Pancreas (tissue), 10 donors: Measurements from ENCODE around the gene CHRNA1. TPM values are rescaled to one million over a fixed set of nuclear protein-coding genes. Genes with fewer than 3 reads are reported as not detected.
A peak's percentile ranks its signal among the peaks of the same experiment; 100 is the strongest.

ENCODE experiments used
- ATAC-seq, 4 donors: fragments of 200-7000 bp; cut with Tn5 transposase; one replicate each; pipeline versions ENCODE4 v1.8.0 to v1.9.1; 2020; ENCODE audit warnings: mild to moderate bottlenecking in 4 of 4, moderate library complexity in 4 of 4
- DNase-seq, 6 donors: peaks; one replicate each; pipeline ENCODE4 v3.0.0-alpha.2; 2020
- FAIRE-seq: peaks from 2 replicates; lab custom pipeline; 2012; peaks lifted over from hg19 to GRCh38; lab: Jason Lieb, UNC
- H3K27ac ChIP-seq, 4 donors: fragments of 200-600 bp; sonication (generic); 1 replicate in 3 of 4; 2 replicates in 1 of 4; pipeline versions ENCODE4 v1.5.0 to v1.8.0; 2020
- H3K27me3 ChIP-seq, 4 donors: fragments of 200-600 bp; one replicate each; pipeline ENCODE4 v1.8.0; 2021
- H3K36me3 ChIP-seq, 3 donors: fragments of 200-600 bp; sonication (generic) in 1 of 3; one replicate each; pipeline versions ENCODE4 v1.5.0 to v1.8.0; 2020 to 2021
- H3K4me1 ChIP-seq, 3 donors: fragments of 200-600 bp; one replicate each; pipeline ENCODE4 v1.8.0; 2021
- H3K4me3 ChIP-seq, 4 donors: fragments of 200-600 bp; sonication (generic) in 2 of 4; one replicate each; pipeline versions ENCODE4 v1.5.0 to v1.8.0; 2020 to 2021
- H3K9me3 ChIP-seq, 4 donors: fragments of 200-600 bp; one replicate each; pipeline ENCODE4 v1.8.0; 2021
- WGBS, 2 donors: extraction: QIAGEN DNeasy Blood & Tissue Kit; methylation state at CpG; one replicate each; pipeline ENCODE4 v1.1.7; 2013; 5-methylcytosine and 5-hydroxymethylcytosine counted together
- intact Hi-C, 3 donors: fragments of 100-400 bp; cut with DNase I; formaldehyde crosslinking; loops; one replicate each; pipeline versions ENCODE4 v1.11.1 to v1.14.2; 2022
- polyA plus RNA-seq, 2 donors: library from polyadenylated mRNA; stranded (reverse); fragments of 200-250 nt; gene quantifications; one replicate each; pipeline ENCODE4 v1.2.3, GENCODE V29; 2013
- total RNA-seq, 6 donors: library from RNA; stranded (reverse); fragmentation: NEBNext Ultra II Directional in 4 of 6; extraction: Animal tissue kit (Norgen Biotek cat#: 25700) in 4 of 6; gene quantifications; one replicate each; pipeline versions ENCODE4 v1.2.1 to v1.2.4, GENCODE V29; 2021 to 2023
- TF ChIP-seq, protein P1 (sequence below), 4 donors: fragments of 200-600 bp; sonication (generic) in 3 of 4; IDR thresholded peaks; one replicate each; pipeline versions ENCODE4 v1.5.0 to v1.8.0; 2021; ENCODE audit warnings: antibody characterized with exemption in 4 of 4
- donor health status: healthy with polysubstance abuse.
- donor health status: DM: no; HTN: no; CAD: no; lungs with moderate emphysema.
- donor health status: DM: no; HTN: no; CAD: no.
- donor health status: control.
- donor health status: control.
- donor health status: Bipolar disorder and iron deficiency.
- donor health status: DM: yes; HTN: yes; CAD: no.
- donor health status: DM: no; HTN: no; CAD: no.
- donor health status: DM: no; HTN: no; CAD: no.
- donor health status: DM: yes; HTN: yes; CAD: no.

The CHRNA1 gene
- total RNA-seq = under 1 TPM in 2 of 6 donors, not detected in 4; 0.12 to 0.14 TPM
- under 1 TPM in 1 of 2 donors, not detected in 1; 0.14 TPM for polyA plus RNA-seq

DNA sequence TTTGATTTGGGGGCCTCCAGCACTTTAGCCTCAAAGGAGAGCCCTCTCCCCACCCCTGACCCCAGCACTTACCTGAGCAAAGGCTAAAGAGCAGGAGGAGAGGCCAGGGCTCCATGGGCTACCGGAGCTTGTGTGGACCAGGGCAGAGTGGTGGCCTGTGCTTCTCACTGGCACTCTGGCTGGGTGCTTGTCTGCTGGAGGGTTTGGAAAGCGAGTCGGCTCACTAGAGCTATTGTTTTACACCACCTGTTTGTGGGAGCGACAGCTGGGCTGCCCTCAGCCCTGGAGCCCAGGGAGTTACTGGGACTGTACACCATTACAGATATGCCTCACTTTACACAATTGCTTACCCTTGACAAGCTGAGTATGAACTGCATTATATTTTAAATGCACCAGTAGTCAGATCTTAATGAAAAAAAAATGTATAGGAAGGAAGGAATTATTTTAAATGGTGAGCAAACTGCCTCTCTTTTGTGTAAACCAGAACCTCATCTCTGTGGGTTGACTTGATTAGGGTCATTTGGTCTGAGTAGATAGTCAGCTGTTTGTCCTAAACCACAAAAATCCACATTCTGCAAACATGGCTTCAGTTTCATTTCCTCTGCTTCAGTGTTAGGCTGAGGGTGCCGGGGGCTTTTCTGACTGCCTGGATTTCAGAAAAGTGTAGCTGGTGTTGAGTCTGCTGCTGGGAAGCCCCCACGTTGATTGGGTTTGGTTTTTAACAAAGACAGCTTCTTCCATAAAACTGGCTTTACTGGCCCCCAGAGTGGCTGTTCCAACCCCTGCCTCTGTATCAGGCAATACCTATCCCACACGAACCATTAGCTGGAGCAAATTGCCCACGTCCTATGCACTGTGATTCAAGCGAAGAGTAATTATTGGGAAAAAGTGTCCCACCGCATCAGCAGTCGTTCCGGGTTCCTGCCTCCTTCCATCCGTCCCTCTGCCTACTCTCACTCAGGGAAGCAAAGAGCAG, at the start of gene CHRNA1:
Gene CHRNA1, minus strand, starts transcription at position 193 of the 976 bp plus-strand sequence. Its CDS starts 78 bp downstream, at position 115.
- Histone ChIP-seq H3K4me3 (no peak within 1 kb of the TSS), H3K9me3 (no peaks in the 10 kb centered on the region), H3K27ac (no peak within 1 kb of the TSS), H3K27me3 (no peaks in the 10 kb centered on the region), H3K36me3 (no peaks in the 10 kb centered on the region), H3K4me1 (no peaks in the 10 kb centered on the region)
- intact Hi-C loops = loop anchor here in 1 of 3 donors (5.0 kb wide), 1 partner anchor 223 kb away; no protein-coding TSS in a partner anchor
- WGBS, 2 donors = 79 to 80% methylated on average over 13 of the region's 13 CpGs
- DNase-seq = no peak
- peak in 2 of 4 donors; percentile 16 to 57 for ATAC-seq
- no peak for FAIRE-seq
- TF ChIP-seq, protein P1, sequence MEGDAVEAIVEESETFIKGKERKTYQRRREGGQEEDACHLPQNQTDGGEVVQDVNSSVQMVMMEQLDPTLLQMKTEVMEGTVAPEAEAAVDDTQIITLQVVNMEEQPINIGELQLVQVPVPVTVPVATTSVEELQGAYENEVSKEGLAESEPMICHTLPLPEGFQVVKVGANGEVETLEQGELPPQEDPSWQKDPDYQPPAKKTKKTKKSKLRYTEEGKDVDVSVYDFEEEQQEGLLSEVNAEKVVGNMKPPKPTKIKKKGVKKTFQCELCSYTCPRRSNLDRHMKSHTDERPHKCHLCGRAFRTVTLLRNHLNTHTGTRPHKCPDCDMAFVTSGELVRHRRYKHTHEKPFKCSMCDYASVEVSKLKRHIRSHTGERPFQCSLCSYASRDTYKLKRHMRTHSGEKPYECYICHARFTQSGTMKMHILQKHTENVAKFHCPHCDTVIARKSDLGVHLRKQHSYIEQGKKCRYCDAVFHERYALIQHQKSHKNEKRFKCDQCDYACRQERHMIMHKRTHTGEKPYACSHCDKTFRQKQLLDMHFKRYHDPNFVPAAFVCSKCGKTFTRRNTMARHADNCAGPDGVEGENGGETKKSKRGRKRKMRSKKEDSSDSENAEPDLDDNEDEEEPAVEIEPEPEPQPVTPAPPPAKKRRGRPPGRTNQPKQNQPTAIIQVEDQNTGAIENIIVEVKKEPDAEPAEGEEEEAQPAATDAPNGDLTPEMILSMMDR (IDR thresholded peaks at IDR 0.05) = no peak

GRCh38 chr2:174812037-174812436, 47.8 kb upstream of the CHRNA1 start:
- no peaks in the 10 kb centered on the region for H3K9me3 ChIP-seq
- 97 to 99% methylated on average over 7 of the region's 7 CpGs for WGBS, 2 donors
- intact Hi-C loops = no loop called here
- no peak overlapping the region for H3K27ac ChIP-seq
- TF ChIP-seq, protein P1 (IDR thresholded peaks at IDR 0.05) = no peak
- H3K4me3 ChIP-seq = no peak overlapping the region
- no peak for FAIRE-seq
- no peaks in the 10 kb centered on the region for H3K4me1 ChIP-seq
- H3K36me3 ChIP-seq = no peaks in the 10 kb centered on the region
- H3K27me3 ChIP-seq = no peaks in the 10 kb centered on the region
- ATAC-seq = no peak
- DNase-seq = no peak

GRCh38 chr2:174807931-174808330, 43.7 kb upstream of the CHRNA1 start:
- ATAC-seq = no peak
- no peak for DNase-seq
- H3K4me1 ChIP-seq = no peaks in the 10 kb centered on the region
- TF ChIP-seq, protein P1 (IDR thresholded peaks at IDR 0.05) = no peak
- intact Hi-C loops = no loop called here
- H3K9me3 ChIP-seq = no peaks in the 10 kb centered on the region
- no peak overlapping the region for H3K4me3 ChIP-seq
- H3K27ac ChIP-seq = no peak overlapping the region
- no peak for FAIRE-seq
- 69 to 80% methylated on average over 1 of the region's 1 CpG for WGBS, 2 donors
- H3K36me3 ChIP-seq = no peaks in the 10 kb centered on the region
- no peaks in the 10 kb centered on the region for H3K27me3 ChIP-seq

DNA sequence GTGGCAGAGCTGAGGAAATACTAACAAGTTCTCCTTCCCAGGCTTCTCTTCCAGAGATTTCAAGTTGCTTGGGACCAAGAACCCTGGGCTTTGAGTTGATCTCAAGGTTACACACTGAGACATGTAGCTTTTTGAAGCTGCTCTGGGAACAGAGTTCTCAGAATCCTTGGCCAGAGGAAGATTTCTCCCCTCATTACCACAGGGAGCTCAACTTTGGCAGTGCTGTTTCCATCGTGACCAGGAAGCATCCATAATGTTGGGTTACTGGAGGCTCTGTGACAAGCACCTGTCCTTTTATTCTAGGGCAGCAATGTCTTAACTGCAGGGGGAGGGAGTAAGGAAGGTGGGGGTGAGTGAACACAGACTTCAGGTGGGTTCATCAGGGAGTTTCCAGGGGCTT, 41.5 kb upstream of the CHRNA1 start:
- ATAC-seq (no peak), DNase-seq (no peak), FAIRE-seq (no peak)
- H3K27ac ChIP-seq = no peak overlapping the region
- no peaks in the 10 kb centered on the region for H3K4me1 ChIP-seq
- no peaks in the 10 kb centered on the region for H3K9me3 ChIP-seq
- H3K4me3 ChIP-seq = no peak overlapping the region
- no peaks in the 10 kb centered on the region for H3K36me3 ChIP-seq
- intact Hi-C loops = no loop called here
- WGBS, 2 donors = 77 to 90% methylated on average over 1 of the region's 1 CpG
- H3K27me3 ChIP-seq = no peaks in the 10 kb centered on the region
- TF ChIP-seq, protein P1 (IDR thresholded peaks at IDR 0.05) = no peak
